DND-41 (cell line): Measurements from ENCODE around the gene SLC16A6.
A peak's percentile ranks its signal among the peaks of the same experiment; 100 is the strongest.

Experiments used
- ATAC-seq: fragments of 200-7000 bp; cut with Tn5 transposase; 3 replicates; pipeline ENCODE4 v1.9.1; 2021; ENCODE audit warnings: low read depth; ENCODE audit not compliant: insufficient read depth
- DNase-seq: peaks from one replicate; pipeline ENCODE4 v3.0.0-alpha.2; 2020
- H2AFZ ChIP-seq: 2 replicates; pipeline ENCODE4 v1.6.0; 2012; ENCODE audit warnings: low read depth, low read length
- H3K27ac ChIP-seq: 2 replicates; pipeline ENCODE4 v1.5.1; 2012; ENCODE audit warnings: low read length, inconsistent platforms
- H3K27me3 ChIP-seq: fragments of 200-600 bp; sonication (generic); 2 replicates; pipeline ENCODE4 v1.6.0; 2012; ENCODE audit warnings: low read length, mild to moderate bottlenecking, inconsistent platforms; ENCODE audit not compliant: insufficient read depth, poor library complexity
- H3K36me3 ChIP-seq: 2 replicates; pipeline ENCODE4 v1.5.1; 2012; ENCODE audit warnings: low read length, inconsistent platforms; ENCODE audit not compliant: insufficient read depth
- H3K4me1 ChIP-seq: 2 replicates; pipeline ENCODE4 v1.5.1; 2012; ENCODE audit warnings: mild to moderate bottlenecking, low read length; ENCODE audit not compliant: insufficient read depth
- H3K4me2 ChIP-seq: 2 replicates; pipeline ENCODE4 v1.6.0; 2012; ENCODE audit warnings: mild to moderate bottlenecking, moderate library complexity, low read length, inconsistent platforms; ENCODE audit not compliant: insufficient read depth
- H3K4me3 ChIP-seq, 2 experiments: fragments of 200-600 bp in 1 of 2; shearing (Covaris generic) in 1 of 2; 2 replicates each; pipeline ENCODE4 v1.5.1; 2012 to 2016; ENCODE audit warnings: inconsistent platforms in 2 of 2, low read length in 2 of 2, mild to moderate bottlenecking in 2 of 2, low read depth in 1 of 2, moderate library complexity in 1 of 2
- H3K79me2 ChIP-seq: 2 replicates; pipeline ENCODE4 v1.6.0; 2012; ENCODE audit warnings: low read length, inconsistent platforms; ENCODE audit not compliant: insufficient read depth
- H3K9ac ChIP-seq: 2 replicates; pipeline ENCODE4 v1.6.0; 2012; ENCODE audit warnings: low read depth, mild to moderate bottlenecking, inconsistent platforms, low read length, moderate library complexity
- H3K9me3 ChIP-seq: 2 replicates; pipeline ENCODE4 v1.5.1; 2012; ENCODE audit warnings: low read length, moderate library complexity, mild to moderate bottlenecking, inconsistent platforms; ENCODE audit not compliant: insufficient read depth, severe bottlenecking
- H4K20me1 ChIP-seq: 2 replicates; pipeline ENCODE4 v1.6.0; 2012; ENCODE audit warnings: low read length; ENCODE audit not compliant: insufficient read depth
- CTCF ChIP-seq: IDR thresholded peaks from 2 replicates; pipeline ENCODE4 v1.5.1; 2012; ENCODE audit warnings: borderline replicate concordance, low read length, moderate library complexity, mild to moderate bottlenecking; ENCODE audit not compliant: poor library complexity, severe bottlenecking; ENCODE audit errors: extremely low read depth
- EZH2 ChIP-seq: IDR thresholded peaks from 3 replicates; pipeline ENCODE4 v1.6.1; 2012; ENCODE audit warnings: borderline replicate concordance, low read depth, mild to moderate bottlenecking, moderate library complexity, low read length, inconsistent platforms; ENCODE audit not compliant: severe bottlenecking

SLC16A6 gene

GRCh38 chr17:68306819-68307218 lies 15.9 kb upstream of the SLC16A6 start:
- Histone ChIP-seq H3K4me1 (peaks cover 11% of the 10 kb centered on the region), H4K20me1 (no peaks in the 10 kb centered on the region), H3K4me3 (no peak overlapping the region), H2AFZ (no peak overlapping the region), H3K27me3 (no peaks in the 10 kb centered on the region), H3K79me2 (0 out of 2 replicates have a peak, but pooled peaks cover 2% of the 10 kb centered on the region), H3K9me3 (no peaks in the 10 kb centered on the region), H3K4me2 (no peak overlapping the region), H3K9ac (no peak overlapping the region), H3K27ac (peak overlapping the region; percentile 59), H3K36me3 (peaks cover 7% of the 10 kb centered on the region; the same call in 1 of the 2 replicates)
- TF ChIP-seq CTCF (no peak), EZH2 (no peak)
- DNase-seq: no peak
- no peak for ATAC-seq

GRCh38 chr17:68305142-68305541 lies 14.2 kb upstream of the SLC16A6 start:
- peaks cover 15% of the 10 kb centered on the region for H3K4me1 ChIP-seq
- no peaks in the 10 kb centered on the region for H3K27me3 ChIP-seq
- 0 out of 2 replicates have a peak, but pooled peaks cover 2% of the 10 kb centered on the region for H3K79me2 ChIP-seq
- H3K4me3 ChIP-seq: no peak overlapping the region
- H3K9ac ChIP-seq: no peak overlapping the region
- no peak overlapping the region for H3K4me2 ChIP-seq
- H2AFZ ChIP-seq: no peak overlapping the region
- no peaks in the 10 kb centered on the region for H4K20me1 ChIP-seq
- no peak overlapping the region for H3K27ac ChIP-seq
- no peaks in the 10 kb centered on the region for H3K9me3 ChIP-seq
- ATAC-seq: no peak
- no peak for DNase-seq
- peaks cover 7% of the 10 kb centered on the region; the same call in 1 of the 2 replicates for H3K36me3 ChIP-seq
- TF ChIP-seq EZH2 (no peak), CTCF (no peak)

- Histone ChIP-seq H2AFZ (no peak overlapping the region), H3K27ac (no peak overlapping the region), H3K36me3 (peaks cover 7% of the 10 kb centered on the region; the same call in 1 of the 2 replicates), H3K9me3 (no peaks in the 10 kb centered on the region), H3K4me1 (peaks cover 15% of the 10 kb centered on the region), H3K9ac (no peak overlapping the region), H4K20me1 (no peaks in the 10 kb centered on the region), H3K4me2 (no peak overlapping the region), H3K27me3 (no peaks in the 10 kb centered on the region), H3K4me3 (no peak overlapping the region), H3K79me2 (0 out of 2 replicates have a peak, but pooled peaks cover 2% of the 10 kb centered on the region)
- ATAC-seq (no peak), DNase-seq (no peak)
- TF ChIP-seq CTCF (no peak), EZH2 (no peak)
These were observed 13.8 kb upstream of the SLC16A6 start for GRCh38 chr17:68304706-68305105.
